T-cell (primary cell): ENCODE results near the gene TAS2R13. TPM values are rescaled to one million over a fixed set of nuclear protein-coding genes. Genes with fewer than 3 reads are reported as not detected.

Experiments
- ATAC-seq, 4 experiments: fragments of 200-7000 bp in 3 of 4; fragments of 150-1000 bp in 1 of 4; cut with Tn5 transposase; replicated peaks in 1 of 4; 1 replicate in 3 of 4; 2 replicates in 1 of 4; pipeline ENCODE4 v1.10.0; 2021; ENCODE audit warnings: moderate library complexity in 3 of 4, mild to moderate bottlenecking in 2 of 4, moderate number of reproducible peaks in 1 of 4
- CTCF ChIA-PET, 2 donors: fragments of 300-600 bp; sonication (Branson Sonifier 250); formaldehyde crosslinking; loops; one replicate each; lab custom pipeline; 2022; ENCODE audit warnings: antibody characterized with exemption in 2 of 2; lab: Charles Lee
- POLR2A ChIA-PET, 2 donors: fragments of 300-600 bp; sonication (Branson Sonifier 250); formaldehyde crosslinking; loops; one replicate each; lab custom pipeline; 2022; ENCODE audit warnings: antibody characterized with exemption in 2 of 2; lab: Charles Lee
- DNase-seq, 35 experiments: peaks; one replicate each; pipeline versions ENCODE4 v3.0.0 to v3.0.0-alpha.2; 2013 to 2023
- H3K27ac ChIP-seq: one replicate; pipeline ENCODE4 v1.5.1; 2013; ENCODE audit warnings: low read length
- H3K27me3 ChIP-seq, 2 experiments: replicated peaks in 1 of 2; 1 replicate in 1 of 2; 2 replicates in 1 of 2; pipeline versions ENCODE4 v1.6.1 to v1.7.0; 2013; ENCODE audit warnings: low read length in 1 of 2, mixed read lengths in 1 of 2; ENCODE audit not compliant: control insufficient read depth in 2 of 2, insufficient read depth in 2 of 2; ENCODE audit errors: extremely low read depth in 1 of 2
- H3K36me3 ChIP-seq, 2 donors: 1 replicate in 1 of 2; 2 replicates in 1 of 2; pipeline versions ENCODE4 v1.6.1 to v1.7.0; 2013; ENCODE audit warnings: low read length in 1 of 2; ENCODE audit not compliant: control insufficient read depth in 2 of 2, insufficient read depth in 1 of 2; ENCODE audit errors: extremely low read depth in 1 of 2
- H3K4me1 ChIP-seq, 2 experiments: 1 replicate in 1 of 2; 2 replicates in 1 of 2; pipeline versions ENCODE4 v1.6.1 to v1.7.0; 2013; ENCODE audit warnings: low read length in 2 of 2, mixed read lengths in 1 of 2; ENCODE audit not compliant: insufficient read depth in 2 of 2, control insufficient read depth in 1 of 2; ENCODE audit errors: extremely low read depth in 1 of 2
- H3K4me3 ChIP-seq, 2 donors: 1 replicate in 1 of 2; 2 replicates in 1 of 2; pipeline versions ENCODE4 v1.5.1 to v1.7.0; 2013; ENCODE audit warnings: mild to moderate bottlenecking in 2 of 2, low read length in 1 of 2, moderate library complexity in 1 of 2; ENCODE audit not compliant: control insufficient read depth in 1 of 2; ENCODE audit errors: extremely low read depth in 1 of 2
- H3K9me3 ChIP-seq: 2 replicates; pipeline ENCODE4 v1.7.0; 2013
- H3K27ac Mint-ChIP-seq, 2 donors: one replicate each; pipeline ENCODE4 v1.8.0; 2020 to 2021; ENCODE audit warnings: mild to moderate bottlenecking in 2 of 2, mixed read lengths in 2 of 2
- H3K27me3 Mint-ChIP-seq, 2 donors: one replicate each; pipeline ENCODE4 v1.8.0; 2021 to 2022; ENCODE audit warnings: mixed read lengths in 2 of 2
- H3K36me3 Mint-ChIP-seq: one replicate; pipeline ENCODE4 v1.8.0; 2021; ENCODE audit warnings: mixed read lengths
- H3K4me1 Mint-ChIP-seq, 3 donors: one replicate each; pipeline ENCODE4 v1.8.0; 2020 to 2022; ENCODE audit warnings: mixed read lengths in 3 of 3, mild to moderate bottlenecking in 1 of 3
- H3K4me3 Mint-ChIP-seq, 3 donors: one replicate each; pipeline ENCODE4 v1.8.0; 2020 to 2022; ENCODE audit warnings: mild to moderate bottlenecking in 3 of 3, mixed read lengths in 3 of 3, moderate library complexity in 3 of 3
- H3K9me3 Mint-ChIP-seq, 3 donors: one replicate each; pipeline ENCODE4 v1.8.0; 2020 to 2022; ENCODE audit warnings: mixed read lengths in 3 of 3
- WGBS: methylation state at CpG from one replicate; pipeline ENCODE4 v1.1.5; 2013; ENCODE audit warnings: missing lambda C conversion rate; ENCODE audit not compliant: insufficient coverage; 5-methylcytosine and 5-hydroxymethylcytosine counted together
- total RNA-seq, 35 experiments: library from RNA in 6 of 35; stranded (reverse) in 6 of 35; fragments of 120-200 nt in 1 of 35; gene quantifications; one replicate each; pipeline versions ENCODE4 v1.2.1 to v1.2.4 and lab custom pipeline; 2013 to 2026

The TAS2R13 gene
- total RNA-seq, 5 donors from 2014 or later (not counting 1 experiment from before 2014, with no cell fraction given): 0.79 to 1.5 (median 1.2) TPM

GRCh38 chr12:10941369-10941768 lies 32.0 kb upstream of the TAS2R13 start:
- Mint-ChIP-seq H3K9me3 (no peaks in the 10 kb centered on the region), H3K36me3 (peaks cover 17% of the 10 kb centered on the region), H3K4me1 (peaks cover 0 to 6% (median 6%) of the 10 kb centered on the region in 3 donors), H3K27ac (no peak overlapping the region), H3K4me3 (no peak overlapping the region), H3K27me3 (no peaks in the 10 kb centered on the region)
- Histone ChIP-seq H3K27me3 (no peaks in the 10 kb centered on the region), H3K27ac (no peak overlapping the region), H3K9me3 (no peaks in the 10 kb centered on the region), H3K4me1 (no peaks in the 10 kb centered on the region), H3K36me3 (no peaks in the 10 kb centered on the region), H3K4me3 (no peak overlapping the region)
- ATAC-seq (no peak), DNase-seq (no peak)
- CTCF ChIA-PET: no interaction called here
- POLR2A ChIA-PET: no interaction called here

DNA sequence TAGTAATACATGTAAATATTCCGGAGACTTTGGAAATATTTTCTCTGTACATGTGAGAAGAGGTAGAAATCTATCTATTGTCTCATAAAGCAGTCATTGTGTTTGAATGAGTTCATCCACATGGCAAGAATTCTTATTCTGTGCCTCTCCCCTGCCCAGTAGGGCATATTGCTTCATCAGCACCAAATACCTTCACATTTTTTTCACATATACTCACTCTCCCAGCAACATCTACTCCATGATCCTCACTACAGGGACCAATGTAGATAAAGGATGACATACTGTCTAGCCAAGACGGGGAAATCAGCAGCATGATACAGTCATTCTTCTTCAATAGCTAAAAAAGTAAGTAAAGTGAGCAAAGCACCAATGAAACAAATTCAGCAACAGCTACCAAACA lies 31.0 kb upstream of the TAS2R13 start:
- H3K27me3 Mint-ChIP-seq: no peaks in the 10 kb centered on the region
- Histone ChIP-seq H3K4me3 (no peak overlapping the region), H3K9me3 (no peaks in the 10 kb centered on the region), H3K27me3 (no peaks in the 10 kb centered on the region), H3K27ac (no peak overlapping the region), H3K36me3 (no peaks in the 10 kb centered on the region), H3K4me1 (no peaks in the 10 kb centered on the region)
- no peak for ATAC-seq
- H3K4me1 Mint-ChIP-seq: peaks cover 0 to 6% (median 6%) of the 10 kb centered on the region in 3 donors
- H3K27ac Mint-ChIP-seq: no peak overlapping the region
- no CpG with 5 or more reads among the region's 2 CpGs for WGBS
- H3K9me3 Mint-ChIP-seq: no peaks in the 10 kb centered on the region
- H3K4me3 Mint-ChIP-seq: no peak overlapping the region
- POLR2A ChIA-PET: no interaction called here
- DNase-seq: no peak
- CTCF ChIA-PET: no interaction called here
- peaks cover 15% of the 10 kb centered on the region for H3K36me3 Mint-ChIP-seq

DNA sequence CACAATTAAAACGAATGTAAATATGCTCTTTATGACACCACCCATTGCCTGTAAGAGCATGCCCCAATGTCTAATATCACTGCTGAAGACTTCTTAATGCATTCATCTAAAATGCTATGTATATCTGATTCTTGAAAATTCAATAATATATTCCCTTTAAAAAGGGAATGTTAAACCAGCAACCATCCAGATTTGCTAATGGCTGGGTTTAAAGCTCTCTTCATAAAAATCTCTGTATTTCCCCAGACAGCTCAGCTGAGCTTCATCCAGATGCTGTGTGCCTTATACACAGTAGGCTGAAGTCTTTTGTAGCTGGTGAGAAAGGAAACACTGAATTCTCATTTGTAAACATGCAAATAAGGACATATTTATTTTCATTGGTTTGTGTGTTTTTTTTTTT lies 29.8 kb upstream of the TAS2R13 start, which contains the start of gene TAS2R14:
TSS of gene TAS2R14 (minus strand) at position 101 of the 400 bp plus-strand sequence. CDS start at position 45, 56 bp downstream.
- Histone ChIP-seq H3K36me3 (no peaks in the 10 kb centered on the region), H3K4me3 (no peak within 1 kb of the TSS), H3K27ac (no peak within 1 kb of the TSS), H3K9me3 (no peaks in the 10 kb centered on the region), H3K4me1 (no peaks in the 10 kb centered on the region), H3K27me3 (no peaks in the 10 kb centered on the region)
- POLR2A ChIA-PET: interaction anchor here in 1 of 2 donors (0.7 kb wide), 1 partner anchor 25 kb away, joined by 5 read pairs; no protein-coding TSS in a partner anchor
- Mint-ChIP-seq H3K9me3 (no peaks in the 10 kb centered on the region), H3K4me3 (no peak within 1 kb of the TSS), H3K27me3 (no peaks in the 10 kb centered on the region), H3K36me3 (peaks cover 12% of the 10 kb centered on the region), H3K4me1 (peaks cover 0 to 6% (median 6%) of the 10 kb centered on the region in 3 donors), H3K27ac (no peak within 1 kb of the TSS)
- 100% methylated on average over 1 of the region's 1 CpG for WGBS
- no peak for DNase-seq
- CTCF ChIA-PET: no interaction called here
- ATAC-seq: no peak

- H3K27ac Mint-ChIP-seq: no peak overlapping the region
- no peak for ATAC-seq
- CTCF ChIA-PET: no interaction called here
Observed at GRCh38 chr12:10936506-10936905, 27.1 kb upstream of the TAS2R13 start.

DNA sequence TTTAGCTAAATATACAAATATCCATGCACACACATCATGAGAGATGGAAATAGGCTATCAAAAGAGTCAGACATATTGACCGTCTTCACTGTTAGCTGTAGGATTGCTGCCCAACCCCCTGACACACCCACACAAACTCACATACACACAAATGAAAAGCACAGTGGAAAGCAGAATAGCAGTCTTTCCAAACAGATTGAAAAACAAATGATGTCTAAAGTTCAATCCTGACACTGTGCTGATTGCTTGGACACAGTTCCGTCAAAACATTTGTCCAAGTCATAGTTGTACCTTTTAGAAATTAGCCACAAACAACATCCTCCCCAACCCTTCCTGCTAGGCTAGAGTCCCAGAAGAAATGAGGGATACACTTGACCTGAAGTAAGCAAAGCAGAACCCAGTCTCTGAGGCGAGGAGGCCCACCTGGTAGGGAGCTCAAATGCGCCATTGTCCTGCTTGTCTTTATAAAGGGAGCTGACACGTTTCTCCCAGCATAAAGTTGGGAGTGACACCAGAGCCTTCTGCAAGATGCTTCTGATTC lies 19.5 kb upstream of the TAS2R13 start, which contains the start of gene PRH2:
TSS of gene PRH2 (plus strand) at position 491 of the 541 bp plus-strand sequence. CDS start at position 529, 38 bp downstream.
- H3K27ac Mint-ChIP-seq: no peak within 1 kb of the TSS
- no peaks in the 10 kb centered on the region for H3K27me3 Mint-ChIP-seq
- no peak for ATAC-seq
- Histone ChIP-seq H3K4me1 (no peaks in the 10 kb centered on the region), H3K36me3 (no peaks in the 10 kb centered on the region), H3K27ac (no peak within 1 kb of the TSS), H3K27me3 (no peaks in the 10 kb centered on the region), H3K4me3 (no peak within 1 kb of the TSS), H3K9me3 (no peaks in the 10 kb centered on the region)
- peaks cover 0 to 4% (median 0%) of the 10 kb centered on the region in 3 donors for H3K9me3 Mint-ChIP-seq
- CTCF ChIA-PET: no interaction called here
- H3K4me1 Mint-ChIP-seq: peaks cover 0 to 5% (median 0%) of the 10 kb centered on the region in 3 donors
- POLR2A ChIA-PET: no interaction called here
- H3K4me3 Mint-ChIP-seq: no peak within 1 kb of the TSS
- WGBS: 99% methylated on average over 4 of the region's 5 CpGs
- peaks cover 29% of the 10 kb centered on the region for H3K36me3 Mint-ChIP-seq
- DNase-seq: no peak

More at GRCh38 chr12:10936506-10936905, 27.1 kb upstream of the TAS2R13 start:
- no peaks in the 10 kb centered on the region for H3K9me3 Mint-ChIP-seq
- Histone ChIP-seq H3K27ac (no peak overlapping the region), H3K27me3 (no peaks in the 10 kb centered on the region), H3K36me3 (no peaks in the 10 kb centered on the region), H3K4me1 (no peaks in the 10 kb centered on the region), H3K9me3 (no peaks in the 10 kb centered on the region), H3K4me3 (no peak overlapping the region)
- DNase-seq: no peak
- no peaks in the 10 kb centered on the region for H3K27me3 Mint-ChIP-seq
- WGBS: no CpG with 5 or more reads among the region's 1 CpG
- POLR2A ChIA-PET: no interaction called here
- H3K36me3 Mint-ChIP-seq: peaks cover 16% of the 10 kb centered on the region
- peaks cover 0 to 2% (median under 1%) of the 10 kb centered on the region in 3 donors for H3K4me1 Mint-ChIP-seq
- H3K4me3 Mint-ChIP-seq: no peak overlapping the region

- H3K27ac Mint-ChIP-seq: no peak overlapping the region
- peaks cover 0 to 5% (median 0%) of the 10 kb centered on the region in 3 donors for H3K4me1 Mint-ChIP-seq
- ChIA-PET CTCF (no interaction called here), POLR2A (no interaction called here)
- H3K36me3 Mint-ChIP-seq: peaks cover 22% of the 10 kb centered on the region
- Histone ChIP-seq H3K27ac (no peak overlapping the region), H3K4me1 (no peaks in the 10 kb centered on the region), H3K4me3 (no peak overlapping the region), H3K27me3 (no peaks in the 10 kb centered on the region), H3K36me3 (no peaks in the 10 kb centered on the region), H3K9me3 (no peaks in the 10 kb centered on the region)
- H3K9me3 Mint-ChIP-seq: peaks cover 0 to 4% (median 0%) of the 10 kb centered on the region in 3 donors
- WGBS: 100% methylated on average over 3 of the region's 5 CpGs
- H3K4me3 Mint-ChIP-seq: no peak overlapping the region
- no peak for DNase-seq
- H3K27me3 Mint-ChIP-seq: no peaks in the 10 kb centered on the region
- ATAC-seq: no peak
Observed at GRCh38 chr12:10926269-10926668, 16.9 kb upstream of the TAS2R13 start.
